Prostate gland (tissue), 2 donors: ENCODE measurements around the gene ALPP.

ENCODE experiments used
- POLR2AphosphoS5 ChIP-seq: sonication (generic); formaldehyde crosslinking; IDR thresholded peaks from one replicate; pipeline ENCODE4 v1.6.1; 2017; ENCODE audit warnings: antibody characterized with exemption
- TF ChIP-seq, protein P1 (sequence below), 4 experiments: fragments of 200-600 bp in 2 of 4; fragments of 450-650 bp in 2 of 4; sonication (generic) in 2 of 4; IDR thresholded peaks; 1 replicate in 3 of 4; 2 replicates in 1 of 4; pipeline ENCODE4 v1.5.1; 2016 to 2019; ENCODE audit warnings: antibody characterized with exemption in 4 of 4, mild to moderate bottlenecking in 2 of 4, moderate library complexity in 2 of 4

GRCh38 chr2:232384466-232384865, 5.9 kb downstream of the ALPP start:
- TF ChIP-seq, protein P1, sequence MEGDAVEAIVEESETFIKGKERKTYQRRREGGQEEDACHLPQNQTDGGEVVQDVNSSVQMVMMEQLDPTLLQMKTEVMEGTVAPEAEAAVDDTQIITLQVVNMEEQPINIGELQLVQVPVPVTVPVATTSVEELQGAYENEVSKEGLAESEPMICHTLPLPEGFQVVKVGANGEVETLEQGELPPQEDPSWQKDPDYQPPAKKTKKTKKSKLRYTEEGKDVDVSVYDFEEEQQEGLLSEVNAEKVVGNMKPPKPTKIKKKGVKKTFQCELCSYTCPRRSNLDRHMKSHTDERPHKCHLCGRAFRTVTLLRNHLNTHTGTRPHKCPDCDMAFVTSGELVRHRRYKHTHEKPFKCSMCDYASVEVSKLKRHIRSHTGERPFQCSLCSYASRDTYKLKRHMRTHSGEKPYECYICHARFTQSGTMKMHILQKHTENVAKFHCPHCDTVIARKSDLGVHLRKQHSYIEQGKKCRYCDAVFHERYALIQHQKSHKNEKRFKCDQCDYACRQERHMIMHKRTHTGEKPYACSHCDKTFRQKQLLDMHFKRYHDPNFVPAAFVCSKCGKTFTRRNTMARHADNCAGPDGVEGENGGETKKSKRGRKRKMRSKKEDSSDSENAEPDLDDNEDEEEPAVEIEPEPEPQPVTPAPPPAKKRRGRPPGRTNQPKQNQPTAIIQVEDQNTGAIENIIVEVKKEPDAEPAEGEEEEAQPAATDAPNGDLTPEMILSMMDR (IDR thresholded peaks at IDR 0.05) = no peak
- no peak for TF ChIP-seq POLR2AphosphoS5
